Measurements from ENCODE around the gene KAZN.

The KAZN gene

GRCh38 chr1:15075175-15075574 lies 476.7 kb downstream of the KAZN start:
- DNase-seq: no peak

- DNase-seq: no peak
These were observed 477.3 kb downstream of the KAZN start for GRCh38 chr1:15075817-15076216.

GRCh38 chr1:15076807-15077206 lies 478.3 kb downstream of the KAZN start:
- no peak for DNase-seq

DNA sequence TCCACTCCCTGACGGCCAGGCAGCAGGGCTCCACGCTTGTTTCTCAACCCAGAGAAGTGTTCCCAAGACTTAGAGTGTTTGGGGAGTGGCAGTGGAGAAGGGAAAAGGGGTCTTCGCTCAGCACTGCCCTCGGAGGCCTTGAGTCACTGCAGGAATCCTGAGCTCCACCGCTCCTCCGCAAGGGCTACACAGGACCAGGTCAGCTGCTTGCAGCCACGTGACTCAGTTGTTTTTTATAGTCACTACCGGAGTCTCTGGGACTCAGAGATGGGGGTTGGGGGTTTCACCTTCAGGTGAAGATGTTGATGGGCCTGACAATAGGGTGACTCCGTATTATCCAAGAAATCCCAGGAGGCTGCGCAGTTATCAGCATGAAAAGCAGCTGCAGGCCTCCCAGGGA lies 478.9 kb downstream of the KAZN start:
- DNase-seq: no peak

DNA sequence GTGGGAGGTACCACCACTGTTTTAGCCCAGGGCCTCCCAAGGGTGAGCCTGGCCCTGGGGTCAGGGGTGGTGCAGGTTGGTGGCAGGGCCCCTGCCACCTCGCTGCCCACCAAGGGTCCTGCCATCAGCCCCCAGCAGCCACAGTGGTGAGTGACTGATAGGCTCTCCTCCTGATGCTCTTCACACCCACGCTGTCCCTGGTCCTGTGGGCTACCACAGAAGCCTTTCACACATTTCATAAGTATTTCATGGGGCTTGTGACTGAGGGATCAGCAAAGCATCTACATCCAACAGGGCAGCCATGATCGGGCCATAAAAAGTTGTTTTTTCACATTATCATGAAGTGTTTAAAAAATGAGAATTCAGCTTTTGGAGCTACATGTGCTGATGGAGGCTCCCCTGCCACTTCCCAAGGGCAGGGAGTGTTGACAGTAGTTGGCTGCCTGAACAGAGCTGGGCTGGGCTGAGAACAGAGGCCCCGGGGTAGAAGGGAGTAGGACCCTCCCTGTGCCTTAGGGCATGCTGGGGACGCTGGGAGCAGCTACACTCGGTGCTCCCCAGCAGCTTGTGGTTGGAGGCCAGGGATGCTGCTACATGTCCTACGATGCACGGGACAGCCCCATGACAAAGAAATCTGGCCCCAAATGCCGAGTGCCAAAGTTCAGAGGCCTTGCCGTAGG lies 482.0 kb downstream of the KAZN start:
- no peak for DNase-seq

- DNase-seq: no peak
These were observed 482.6 kb downstream of the KAZN start for GRCh38 chr1:15081102-15081501.

DNA sequence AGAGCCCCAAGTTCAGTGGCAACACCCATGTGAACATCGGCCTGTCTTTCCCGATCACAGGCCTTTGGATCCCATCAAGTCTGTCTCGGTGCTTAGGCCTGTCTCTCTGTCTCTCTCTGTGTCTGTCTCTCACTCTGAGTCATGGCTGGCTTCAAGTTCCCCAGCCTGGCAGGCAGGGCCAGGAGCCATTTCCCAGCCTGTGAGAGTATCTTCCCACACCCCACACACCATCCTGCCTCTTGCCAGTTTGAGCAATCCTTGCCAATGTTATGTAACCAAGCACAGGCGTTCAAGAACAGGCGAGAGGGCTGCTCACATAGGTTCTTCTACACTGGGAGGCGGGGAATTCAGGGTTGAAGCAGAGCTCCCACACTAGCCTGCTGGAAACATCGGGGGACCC lies 485.1 kb downstream of the KAZN start:
- DNase-seq: no peak

DNA sequence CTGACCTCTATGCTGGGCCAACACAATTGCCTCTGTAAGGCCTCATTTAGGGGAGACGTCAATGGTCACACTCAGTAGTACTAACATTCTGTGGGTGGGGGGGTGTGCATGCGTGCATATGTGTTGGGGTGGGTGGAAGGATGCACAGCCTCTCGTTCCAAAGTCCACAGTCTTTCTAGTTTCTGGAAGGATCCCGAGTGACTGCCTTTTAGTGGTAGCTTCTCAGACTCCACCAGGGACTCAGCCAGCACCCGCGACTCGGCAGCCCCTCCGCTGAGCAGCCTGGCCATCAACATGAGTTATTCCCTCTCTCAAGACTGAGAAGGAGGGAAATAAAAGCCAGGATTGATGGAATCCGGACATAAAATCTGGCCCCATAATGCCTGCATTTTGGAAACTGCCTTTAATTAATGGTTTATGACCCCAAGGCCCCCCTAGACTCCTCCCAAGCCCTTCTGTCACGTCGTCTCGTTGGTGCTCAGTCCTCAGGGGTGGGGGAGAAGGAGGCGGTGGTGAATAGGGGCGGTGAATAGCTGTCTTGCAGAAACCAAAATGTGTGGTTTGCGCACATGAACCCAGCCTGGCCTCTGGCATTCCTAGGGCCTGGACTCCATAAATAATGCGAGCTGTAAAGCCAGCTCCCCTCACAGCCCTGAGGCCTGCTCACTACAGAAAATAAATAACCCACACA lies 489.9 kb downstream of the KAZN start:
- no peak for DNase-seq

- no peak for DNase-seq
These were observed 490.9 kb downstream of the KAZN start for GRCh38 chr1:15089258-15089992.

GRCh38 chr1:15090373-15090772 lies 491.9 kb downstream of the KAZN start:
- DNase-seq: no peak

GRCh38 chr1:15094056-15094455 lies 495.6 kb downstream of the KAZN start:
- DNase-seq: no peak

DNA sequence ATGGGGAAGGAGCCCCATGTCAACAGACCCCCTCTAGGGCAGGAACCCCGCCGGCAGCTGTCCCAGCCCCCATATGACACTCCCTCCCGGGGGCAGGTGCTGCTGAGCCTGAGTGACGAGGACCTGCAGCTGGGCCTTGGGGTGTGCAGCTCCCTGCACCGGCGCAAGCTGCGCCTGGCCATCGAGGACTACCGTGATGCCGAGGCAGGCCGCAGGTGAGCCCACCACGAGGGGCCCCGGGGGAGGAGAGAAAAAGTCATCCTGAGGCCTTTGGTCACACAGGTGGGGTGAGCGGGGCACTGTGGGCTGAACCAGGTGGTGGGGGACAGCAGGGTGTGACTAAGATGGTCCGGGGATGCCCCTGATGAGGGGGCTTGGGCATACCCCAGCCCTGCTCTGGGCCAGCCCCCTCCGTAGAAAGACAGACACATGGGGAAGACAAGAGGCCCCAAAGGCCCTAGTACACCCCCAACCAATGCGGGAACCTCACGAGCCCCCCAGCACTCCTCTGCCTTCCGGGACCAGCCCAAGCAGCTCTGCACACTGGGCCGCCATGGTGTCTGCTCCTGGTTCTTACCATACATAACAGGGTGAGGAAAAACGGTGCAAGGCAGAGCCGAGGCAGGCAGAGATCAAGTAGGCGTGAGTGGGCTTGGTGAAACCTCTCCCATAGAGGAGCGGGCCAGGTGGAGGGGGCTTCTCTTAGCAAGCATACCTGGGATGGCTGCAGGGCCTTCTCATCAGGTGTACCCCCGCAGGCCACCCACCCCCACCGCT lies 496.4 kb downstream of the KAZN start:
- DNase-seq: no peak

DNA sequence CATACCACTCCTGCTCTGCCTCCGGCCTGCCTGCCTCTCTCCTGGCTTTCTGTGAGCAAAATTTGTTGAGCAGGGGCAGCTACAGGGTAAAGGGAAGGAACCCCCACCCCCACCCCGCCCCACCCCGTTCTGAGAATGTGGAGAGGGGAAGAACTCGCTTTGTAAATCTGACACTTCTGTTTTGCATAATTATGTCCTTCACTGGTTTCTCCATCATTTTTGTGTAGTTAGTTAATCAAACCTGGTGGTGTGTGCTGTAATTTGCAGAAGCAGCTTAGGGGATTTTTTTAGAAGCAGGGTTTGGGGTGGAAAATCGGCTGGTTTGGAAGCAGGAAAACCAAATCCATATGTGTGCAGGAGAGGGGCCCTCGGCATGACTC lies 497.0 kb downstream of the KAZN start:
- DNase-seq: no peak

GRCh38 chr1:15096293-15096692 lies 497.8 kb downstream of the KAZN start:
- no peak for DNase-seq

GRCh38 chr1:15098176-15099125 lies 500.0 kb downstream of the KAZN start:
- no peak for DNase-seq

- no peak for DNase-seq
These were observed 501.1 kb downstream of the KAZN start for GRCh38 chr1:15099441-15100120.

DNA sequence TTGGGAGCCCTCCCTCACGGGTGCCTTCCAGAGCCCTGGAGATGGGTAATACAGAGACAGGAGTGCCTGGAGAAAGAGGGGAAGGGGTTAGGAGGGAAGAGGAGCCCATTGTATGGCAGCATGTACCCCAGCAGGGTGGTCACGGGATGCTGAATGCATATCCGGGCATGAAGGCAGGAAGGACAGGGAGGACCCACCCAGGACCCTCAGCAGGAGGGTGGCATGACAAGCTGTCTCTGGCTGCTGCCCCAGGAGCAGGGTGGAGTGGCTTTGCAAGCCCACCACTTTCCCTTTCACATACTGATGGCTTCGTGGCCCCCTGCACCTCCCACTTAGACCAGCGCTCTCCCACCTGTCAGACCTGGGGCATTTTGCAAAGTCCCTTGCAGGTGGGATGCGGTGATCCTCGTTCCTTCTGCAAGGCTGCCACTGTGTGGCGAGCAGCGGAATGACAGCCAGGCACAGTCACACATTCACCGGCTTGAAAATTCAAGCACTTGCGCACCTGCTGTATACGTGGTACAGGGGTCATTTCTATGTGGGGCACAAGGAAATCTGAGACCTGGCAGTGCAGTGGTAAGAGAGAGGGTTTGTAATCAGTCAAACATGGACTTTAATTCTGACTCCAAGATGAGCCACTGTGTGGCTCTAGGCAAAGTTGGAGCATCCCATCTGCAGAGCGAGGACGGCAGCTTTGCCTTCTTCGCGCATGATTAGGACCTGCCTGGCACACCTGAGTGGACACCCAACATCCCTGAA lies 501.8 kb downstream of the KAZN start:
- peak; percentile 47 to 49 for DNase-seq

GRCh38 chr1:15100880-15101760 lies 502.6 kb downstream of the KAZN start:
- DNase-seq: no peak

- DNase-seq: no peak
These were observed 503.3 kb downstream of the KAZN start for GRCh38 chr1:15101801-15102200.

GRCh38 chr1:15102646-15103045 lies 504.2 kb downstream of the KAZN start:
- DNase-seq: no peak
